GM12891 (cell line): Measurements from ENCODE around the gene ZNF862. TPM values are rescaled to one million over a fixed set of nuclear protein-coding genes. Genes with fewer than 3 reads are reported as not detected.
A peak's percentile ranks its signal among the peaks of the same experiment; 100 is the strongest.

ENCODE experiments used
- DNase-seq: peaks from one replicate; pipeline ENCODE4 v3.0.0; 2011; ENCODE audit warnings: low spot score; ENCODE audit not compliant: insufficient read length
- FAIRE-seq: peaks from 2 replicates; lab custom pipeline; 2011; peaks lifted over from hg19 to GRCh38; lab: Jason Lieb, UNC
- PAX5 ChIP-seq: IDR thresholded peaks from 2 replicates; pipeline ENCODE4 v1.6.1; 2011; ENCODE audit warnings: low read length, moderate library complexity, mild to moderate bottlenecking; ENCODE audit not compliant: insufficient read depth, severe bottlenecking
- POLR2A ChIP-seq: IDR thresholded peaks from 2 replicates; pipeline ENCODE4 v1.6.1; 2011; ENCODE audit warnings: low read depth, low read length, control low read depth
- POLR2AphosphoS5 ChIP-seq: IDR thresholded peaks from 2 replicates; pipeline ENCODE4 v1.6.1; 2011; ENCODE audit warnings: low read depth, low read length, control low read depth
- POU2F2 ChIP-seq: IDR thresholded peaks from 2 replicates; pipeline ENCODE4 v1.6.1; 2011; ENCODE audit warnings: low read depth, mild to moderate bottlenecking, control low read depth, low read length, moderate library complexity
- SPI1 ChIP-seq: IDR thresholded peaks from 2 replicates; pipeline ENCODE4 v1.6.1; 2011; ENCODE audit warnings: low read depth, low read length, control low read depth
- TAF1 ChIP-seq: IDR thresholded peaks from 2 replicates; pipeline ENCODE4 v1.6.1; 2011; ENCODE audit warnings: low read depth, low read length, control low read depth
- polyA plus RNA-seq: library from polyadenylated mRNA; unstranded; fragments of >200 nt; gene quantifications from one replicate; pipeline ENCODE4 v1.2.1, GENCODE V29; 2012; ENCODE audit warnings: low read depth, missing spikeins, inconsistent platforms; ENCODE audit not compliant: missing spikeins

The ZNF862 gene
- polyA plus RNA-seq, result 6.3 TPM

GRCh38 chr7:149838224-149838991 lies at the start of gene ZNF862:
Gene ZNF862, plus strand, starts transcription at chr7:149838375. Its CDS starts 237 bp downstream, at chr7:149838612.
- peak; percentile 98 for DNase-seq
- FAIRE-seq, result peak; percentile 100
- TF ChIP-seq SPI1 (peak; percentile 33), PAX5 (peak; percentile 86), POLR2AphosphoS5 (peak; percentile 28; the same call in 1 of the 2 replicates), POLR2A (no peak; the same call in 1 of the 2 replicates), TAF1 (0 out of 2 replicates have a peak, but pooled peaks have one; percentile 11), POU2F2 (no peak)

- FAIRE-seq, result no peak
- TF ChIP-seq POLR2A, result no peak
- TF ChIP-seq POLR2AphosphoS5, result no peak
- no peak for TF ChIP-seq TAF1
- no peak for TF ChIP-seq PAX5
- no peak for TF ChIP-seq SPI1
- no peak for TF ChIP-seq POU2F2
Measured at GRCh38 chr7:149789101-149789500, 49.1 kb upstream of the ZNF862 start.

GRCh38 chr7:149790146-149790548 lies 48.0 kb upstream of the ZNF862 start:
- FAIRE-seq (peak; percentile 47), DNase-seq (peak; percentile 63)
- no peak for TF ChIP-seq PAX5
- TF ChIP-seq TAF1, result no peak
- TF ChIP-seq POLR2A, result no peak
- TF ChIP-seq POU2F2, result no peak
- no peak for TF ChIP-seq SPI1
- no peak for TF ChIP-seq POLR2AphosphoS5

More at GRCh38 chr7:149789101-149789500, 49.1 kb upstream of the ZNF862 start:
- no peak for DNase-seq

GRCh38 chr7:149790754-149791360 lies 47.3 kb upstream of the ZNF862 start:
- FAIRE-seq (no peak), DNase-seq (no peak)
- no peak for TF ChIP-seq SPI1
- TF ChIP-seq POLR2AphosphoS5, result no peak
- TF ChIP-seq PAX5, result no peak

- DNase-seq (no peak), FAIRE-seq (no peak)
- no peak for TF ChIP-seq POU2F2
- TF ChIP-seq POLR2A, result no peak
Measured at GRCh38 chr7:149791411-149792219, 46.6 kb upstream of the ZNF862 start.

GRCh38 chr7:149792220-149792595 lies 46.0 kb upstream of the ZNF862 start:
- no peak for TF ChIP-seq PAX5
- TF ChIP-seq SPI1, result no peak
- no peak for TF ChIP-seq TAF1
- TF ChIP-seq POU2F2, result no peak
- TF ChIP-seq POLR2A, result no peak
- TF ChIP-seq POLR2AphosphoS5, result no peak
- FAIRE-seq (no peak), DNase-seq (no peak)

GRCh38 chr7:149793261-149793660 lies 44.9 kb upstream of the ZNF862 start:
- no peak for FAIRE-seq
- no peak for DNase-seq
- TF ChIP-seq PAX5 (no peak), POLR2AphosphoS5 (no peak), POU2F2 (no peak), SPI1 (no peak), POLR2A (no peak), TAF1 (no peak)

- no peak for DNase-seq
- FAIRE-seq, result no peak
- TF ChIP-seq POLR2A, result no peak
- no peak for TF ChIP-seq TAF1
- TF ChIP-seq SPI1, result no peak
- no peak for TF ChIP-seq PAX5
- TF ChIP-seq POU2F2, result no peak
- TF ChIP-seq POLR2AphosphoS5, result no peak
Measured at GRCh38 chr7:149794661-149795060, 43.5 kb upstream of the ZNF862 start.

- no peak for FAIRE-seq
- TF ChIP-seq TAF1 (no peak), POLR2A (no peak), SPI1 (no peak), POLR2AphosphoS5 (no peak), PAX5 (no peak)
Measured at GRCh38 chr7:149795126-149795525, 43.0 kb upstream of the ZNF862 start.

More at GRCh38 chr7:149795126-149795525, 43.0 kb upstream of the ZNF862 start:
- DNase-seq, result no peak
